Ovary (tissue), 3 donors: Measurements from ENCODE around the gene RASL12.

Source experiments
- CTCF ChIP-seq, 3 donors: fragments of 450-650 bp in 2 of 3; fragments of 200-600 bp in 1 of 3; IDR thresholded peaks; one replicate each; pipeline versions ENCODE4 v1.5.1 to v1.8.0; 2016 to 2022; ENCODE audit warnings: antibody characterized with exemption in 3 of 3, mild to moderate bottlenecking in 1 of 3
- EP300 ChIP-seq: sonication (generic); formaldehyde crosslinking; IDR thresholded peaks from one replicate; pipeline ENCODE4 v1.6.1; 2017; ENCODE audit warnings: antibody characterized with exemption
- POLR2A ChIP-seq: fragments of 450-650 bp; IDR thresholded peaks from one replicate; pipeline ENCODE4 v1.6.1; 2017; ENCODE audit warnings: antibody characterized with exemption, mild to moderate bottlenecking, moderate library complexity
- donor health status: DM: no; HTN: no; CAD: no.

- TF ChIP-seq CTCF (IDR thresholded peaks at IDR 0.05), result no peak
- TF ChIP-seq POLR2A, result no peak
- no peak for TF ChIP-seq EP300
Measured at GRCh38 chr15:65087411-65087810, 19.6 kb upstream of the RASL12 start.
